Measurements from ENCODE around the gene SSRP1.
A peak's percentile ranks its signal among the peaks of the same experiment; 100 is the strongest.
"Not testable (repeated sequence)": the region's sequence is repeated elsewhere in the genome, so short reads cannot be mapped to it uniquely, and the experiment has no call there.

SSRP1 gene

GRCh38 chr11:57296205-57296604 is 39.5 kb downstream of the SSRP1 start:
- not testable (repeated sequence) for DNase-seq

GRCh38 chr11:57294225-57295131 is 41.2 kb downstream of the SSRP1 start:
- no peak for DNase-seq

GRCh38 chr11:57290288-57290687 is 45.4 kb downstream of the SSRP1 start:
- DNase-seq, result no peak

- peak; percentile 16 for DNase-seq
Measured at GRCh38 chr11:57288771-57289579, 46.7 kb downstream of the SSRP1 start.

GRCh38 chr11:57287884-57288283 is 47.8 kb downstream of the SSRP1 start:
- DNase-seq, result no peak

- no peak for DNase-seq
Measured at GRCh38 chr11:57283231-57283990, 52.3 kb downstream of the SSRP1 start.

- DNase-seq, result not testable (repeated sequence)
Measured at GRCh38 chr11:57281546-57281945, 54.1 kb downstream of the SSRP1 start.

- DNase-seq, result no peak
Measured at GRCh38 chr11:57279116-57279515, 56.6 kb downstream of the SSRP1 start.

- no peak for DNase-seq
Measured at GRCh38 chr11:57278721-57279095, 57.0 kb downstream of the SSRP1 start.

- DNase-seq, result peak; percentile 76
Measured at GRCh38 chr11:57277845-57278720, 57.6 kb downstream of the SSRP1 start.

GRCh38 chr11:57276971-57277675 is 58.6 kb downstream of the SSRP1 start:
- DNase-seq, result peak; percentile 42

GRCh38 chr11:57276169-57276970 is 59.3 kb downstream of the SSRP1 start:
- no peak for DNase-seq
